ENCODE results near the gene IL1RAP.

IL1RAP gene

DNA sequence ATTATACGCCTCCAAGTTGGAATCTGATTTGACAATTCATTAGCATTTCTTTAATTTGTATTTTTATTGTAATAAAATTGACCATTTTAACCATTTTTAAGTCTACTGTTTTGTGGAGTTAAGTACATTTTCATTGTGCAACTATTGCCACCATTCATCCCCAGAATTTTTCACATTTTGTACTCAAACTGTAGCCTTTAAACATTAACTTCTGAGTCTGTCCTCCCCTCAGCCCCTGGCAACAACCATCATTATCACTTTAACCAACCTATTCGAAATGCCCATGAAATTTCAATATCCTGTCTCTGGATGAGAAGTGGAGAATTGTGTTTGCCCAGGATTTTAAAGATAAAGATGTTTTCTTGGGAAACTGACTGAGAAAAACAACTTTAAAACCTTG lies 27.7 kb downstream of the IL1RAP start:
- H3K4me3 ChIP-seq (ENCODE audit: low read depth, low read length), result no peak overlapping the region
- TF ChIP-seq, protein P1, sequence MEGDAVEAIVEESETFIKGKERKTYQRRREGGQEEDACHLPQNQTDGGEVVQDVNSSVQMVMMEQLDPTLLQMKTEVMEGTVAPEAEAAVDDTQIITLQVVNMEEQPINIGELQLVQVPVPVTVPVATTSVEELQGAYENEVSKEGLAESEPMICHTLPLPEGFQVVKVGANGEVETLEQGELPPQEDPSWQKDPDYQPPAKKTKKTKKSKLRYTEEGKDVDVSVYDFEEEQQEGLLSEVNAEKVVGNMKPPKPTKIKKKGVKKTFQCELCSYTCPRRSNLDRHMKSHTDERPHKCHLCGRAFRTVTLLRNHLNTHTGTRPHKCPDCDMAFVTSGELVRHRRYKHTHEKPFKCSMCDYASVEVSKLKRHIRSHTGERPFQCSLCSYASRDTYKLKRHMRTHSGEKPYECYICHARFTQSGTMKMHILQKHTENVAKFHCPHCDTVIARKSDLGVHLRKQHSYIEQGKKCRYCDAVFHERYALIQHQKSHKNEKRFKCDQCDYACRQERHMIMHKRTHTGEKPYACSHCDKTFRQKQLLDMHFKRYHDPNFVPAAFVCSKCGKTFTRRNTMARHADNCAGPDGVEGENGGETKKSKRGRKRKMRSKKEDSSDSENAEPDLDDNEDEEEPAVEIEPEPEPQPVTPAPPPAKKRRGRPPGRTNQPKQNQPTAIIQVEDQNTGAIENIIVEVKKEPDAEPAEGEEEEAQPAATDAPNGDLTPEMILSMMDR (IDR thresholded peaks at IDR 0.05; ENCODE audit: low read depth, low read length), result no peak

DNA sequence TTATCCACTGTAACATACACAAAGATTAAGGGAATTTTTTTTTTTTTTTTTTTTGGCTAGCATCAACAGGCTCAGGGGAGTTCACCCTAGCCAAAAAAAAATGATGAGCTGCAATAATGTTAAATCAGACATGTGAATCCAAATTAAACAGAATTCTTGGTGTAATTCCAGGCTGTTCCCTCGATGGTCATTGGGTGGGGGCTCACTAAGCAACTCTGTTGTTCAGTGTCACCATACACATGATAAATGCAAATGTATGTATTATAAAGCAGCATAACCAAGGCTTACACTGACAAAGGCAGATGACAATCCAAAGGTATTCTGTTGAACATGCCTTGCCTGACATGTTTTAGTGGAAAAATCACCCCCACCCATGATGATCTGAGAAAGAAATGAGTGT lies 29.0 kb downstream of the IL1RAP start:
- TF ChIP-seq, protein P1 (IDR thresholded peaks at IDR 0.05; ENCODE audit: low read depth, low read length), result no peak
- no peak overlapping the region for H3K4me3 ChIP-seq (ENCODE audit: low read depth, low read length)

DNA sequence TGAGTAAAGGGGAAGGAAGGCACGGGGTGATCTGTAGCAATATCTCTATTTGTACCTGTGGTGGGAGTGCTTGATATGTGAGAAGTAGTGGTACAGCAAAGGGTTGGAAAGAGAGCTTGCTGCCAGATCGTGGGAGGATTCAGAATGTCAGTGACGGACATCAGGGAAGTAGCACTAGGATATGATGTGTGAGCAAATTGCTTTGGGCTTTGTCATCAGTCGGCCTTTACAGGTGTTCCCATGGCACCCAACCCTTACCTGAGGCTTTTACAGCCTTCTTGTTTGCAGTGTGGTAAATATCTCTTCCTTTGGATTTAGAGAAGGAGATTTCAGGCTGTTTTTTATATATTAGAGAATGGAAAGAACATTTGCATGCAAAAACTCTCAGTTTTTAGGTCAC lies 29.8 kb downstream of the IL1RAP start:
- TF ChIP-seq, protein P1 (IDR thresholded peaks at IDR 0.05; ENCODE audit: low read depth, low read length), result no peak
- H3K4me3 ChIP-seq (ENCODE audit: low read depth, low read length), result no peak overlapping the region

DNA sequence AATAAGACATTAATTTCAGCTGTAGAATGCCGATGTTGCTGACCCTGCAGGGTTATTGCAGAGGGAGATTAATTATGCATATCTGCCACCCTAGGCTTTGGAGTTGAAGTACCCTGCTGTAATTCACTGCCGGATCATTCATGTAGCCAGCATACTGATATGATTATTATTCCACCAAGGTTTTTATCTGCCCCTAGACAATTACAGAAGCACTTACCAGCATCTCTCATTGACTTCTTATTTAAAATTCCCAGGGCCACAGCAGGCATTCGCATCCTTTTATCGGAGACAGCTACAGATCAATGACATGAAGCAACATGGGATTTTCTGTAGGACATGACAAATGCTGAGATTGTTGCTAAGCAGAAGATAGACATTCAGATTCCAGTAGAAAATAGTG lies 31.3 kb downstream of the IL1RAP start:
- TF ChIP-seq, protein P1 (IDR thresholded peaks at IDR 0.05; ENCODE audit: low read depth, low read length), result no peak
- no peak overlapping the region for H3K4me3 ChIP-seq (ENCODE audit: low read depth, low read length)

DNA sequence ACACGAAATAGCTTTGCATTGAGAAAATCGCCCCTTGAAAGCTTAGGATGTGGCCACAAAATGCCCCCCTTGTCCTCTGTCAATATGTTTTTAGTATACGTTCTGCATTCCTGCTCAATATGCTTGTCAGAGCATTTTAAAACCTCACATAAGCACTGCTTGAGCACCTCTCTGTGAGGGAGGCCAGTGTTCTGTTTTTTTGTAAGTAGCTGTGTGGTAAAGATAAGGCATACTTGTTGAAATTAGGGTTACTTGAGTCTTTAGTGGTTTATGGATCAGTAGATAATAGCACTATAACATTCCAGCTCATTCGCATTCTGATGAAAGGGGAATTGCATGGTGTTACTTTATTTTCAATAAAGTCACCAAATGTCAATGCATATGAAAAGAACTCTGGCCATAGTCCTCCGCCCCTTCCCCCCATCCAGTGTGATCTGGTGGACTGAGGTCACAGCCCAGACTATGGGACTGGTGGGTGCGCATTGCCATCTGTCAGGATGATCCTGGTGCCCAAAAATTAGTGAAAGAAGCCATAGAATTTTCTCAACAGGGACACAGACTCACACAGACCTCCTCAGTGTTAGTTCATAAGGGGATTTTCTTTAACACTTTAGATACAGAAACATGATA lies 33.1 kb downstream of the IL1RAP start:
- no peak overlapping the region for H3K4me3 ChIP-seq (ENCODE audit: low read depth, low read length)

DNA sequence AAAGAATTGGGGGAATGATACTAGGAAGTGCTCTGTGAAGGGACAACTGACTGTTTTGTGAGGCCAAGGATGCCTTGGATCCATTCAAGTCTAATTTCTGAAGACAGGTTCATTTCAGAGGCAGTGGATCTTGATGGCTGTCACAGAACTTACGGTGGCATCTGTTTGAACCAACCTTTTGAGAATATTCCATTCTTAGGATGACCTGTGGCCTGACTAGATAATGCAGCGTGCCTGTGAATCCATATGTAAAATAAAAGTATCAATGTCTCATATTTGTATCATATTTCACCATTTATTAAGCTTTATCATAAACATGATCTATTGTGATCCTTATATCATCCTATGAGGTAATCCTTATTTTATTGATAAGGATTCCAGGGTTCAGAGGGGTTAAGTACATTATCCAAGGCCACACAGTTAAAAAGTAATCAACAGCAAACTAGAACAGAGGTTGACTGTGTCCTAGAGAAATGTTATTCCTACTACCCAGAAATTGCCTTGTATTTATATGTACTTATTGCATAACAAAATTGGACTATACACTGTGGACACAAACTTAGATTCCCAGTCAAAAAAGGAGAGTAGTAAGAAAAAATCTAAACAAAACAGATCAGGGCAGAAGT lies 34.3 kb downstream of the IL1RAP start:
- TF ChIP-seq, protein P1 (IDR thresholded peaks at IDR 0.05; ENCODE audit: low read depth, low read length), result no peak
- no peak overlapping the region for H3K4me3 ChIP-seq (ENCODE audit: low read depth, low read length)

More for the DNA sequence above, 33.1 kb downstream of the IL1RAP start:
- TF ChIP-seq, protein P1 (IDR thresholded peaks at IDR 0.05; ENCODE audit: low read depth, low read length), result no peak

DNA sequence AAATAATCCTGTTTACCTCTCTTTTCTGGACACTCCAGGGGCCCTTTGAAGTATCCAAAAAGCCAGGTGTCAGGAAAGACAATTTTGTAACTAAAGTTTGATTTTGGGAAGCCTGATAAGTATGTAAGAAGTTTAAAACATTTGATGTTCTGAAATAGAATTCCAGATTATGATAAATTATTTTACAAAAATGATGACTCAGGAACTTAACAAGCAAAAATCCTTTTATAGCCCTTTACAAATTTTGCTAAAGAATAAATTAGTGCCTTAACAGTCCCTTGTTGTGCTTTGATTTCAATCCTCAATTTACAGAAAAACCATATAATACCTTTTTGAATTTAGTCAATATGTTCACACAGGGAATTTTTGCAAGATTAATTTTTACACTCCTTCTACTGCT lies 38.1 kb downstream of the IL1RAP start:
- TF ChIP-seq, protein P1 (IDR thresholded peaks at IDR 0.05; ENCODE audit: low read depth, low read length), result no peak

More for the DNA sequence above, 38.1 kb downstream of the IL1RAP start:
- no peak overlapping the region for H3K4me3 ChIP-seq (ENCODE audit: low read depth, low read length)

All from WI38 (cell line).